GM18873 (cell line): ENCODE results near the gene KIAA0408.
"Not testable (repeated sequence)": the region's sequence is repeated elsewhere in the genome, so short reads cannot be mapped to it uniquely, and the experiment has no call there.

Source experiments
- ATAC-seq: cut with Tn5 transposase; IDR thresholded peaks from one replicate; pipeline ENCODE4 v1.9.1; 2021; ENCODE audit warnings: mild to moderate bottlenecking, moderate library complexity, moderate number of reproducible peaks; ENCODE audit not compliant: unreplicated experiment, low FRiP score

KIAA0408 gene

DNA sequence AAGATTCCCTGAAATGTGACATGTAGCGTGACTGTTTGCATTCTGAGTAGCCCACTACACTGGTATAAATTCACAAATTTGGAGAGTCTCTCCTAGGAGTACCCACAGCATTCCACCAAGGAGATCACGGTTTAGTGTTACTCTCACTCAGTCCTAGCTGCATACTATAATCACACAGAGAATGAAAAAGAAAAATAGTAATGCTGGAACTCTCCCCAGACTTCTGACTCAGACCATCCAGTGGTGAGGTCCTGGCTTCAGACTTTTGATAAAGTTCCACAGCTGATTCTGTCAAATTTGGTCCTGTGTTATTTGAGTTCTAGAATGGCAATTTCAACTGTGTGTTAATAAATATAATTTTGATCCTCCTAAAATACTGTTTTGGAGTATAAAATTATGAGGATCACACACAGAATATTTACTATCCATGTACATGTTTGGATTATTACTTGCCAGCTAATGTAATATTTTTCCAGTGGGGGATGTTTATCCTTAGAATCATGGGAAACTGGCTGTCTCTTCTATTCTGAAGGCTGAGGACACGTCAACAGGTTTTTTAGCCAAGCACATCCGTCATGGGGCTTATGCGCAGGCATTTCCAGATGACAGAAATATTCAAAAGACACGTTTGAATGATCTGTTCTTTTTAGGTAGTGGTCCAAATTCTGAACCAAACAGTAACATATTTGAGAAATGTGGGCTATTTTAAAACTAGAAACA lies 5.1 kb upstream of the KIAA0408 start:
- no peak for ATAC-seq

DNA sequence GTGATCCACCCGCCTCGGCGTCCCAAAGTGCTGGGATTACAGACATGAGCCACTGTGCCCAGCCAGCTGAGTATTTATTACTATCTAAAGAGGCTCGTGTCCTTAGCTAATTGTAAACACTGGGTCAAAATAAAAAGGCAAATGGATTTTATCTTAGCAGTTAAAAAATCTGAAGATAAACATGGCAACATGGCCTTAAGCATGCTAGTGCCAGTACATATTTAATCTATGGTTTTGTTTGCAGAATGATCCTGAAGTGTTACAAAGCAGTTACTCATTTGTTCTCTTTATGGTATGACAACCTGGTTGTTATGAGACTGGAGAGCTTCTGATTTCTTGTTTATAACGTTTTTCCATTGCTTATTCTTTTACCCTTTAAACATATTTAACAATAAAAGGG lies 3.9 kb upstream of the KIAA0408 start:
- no peak for ATAC-seq

DNA sequence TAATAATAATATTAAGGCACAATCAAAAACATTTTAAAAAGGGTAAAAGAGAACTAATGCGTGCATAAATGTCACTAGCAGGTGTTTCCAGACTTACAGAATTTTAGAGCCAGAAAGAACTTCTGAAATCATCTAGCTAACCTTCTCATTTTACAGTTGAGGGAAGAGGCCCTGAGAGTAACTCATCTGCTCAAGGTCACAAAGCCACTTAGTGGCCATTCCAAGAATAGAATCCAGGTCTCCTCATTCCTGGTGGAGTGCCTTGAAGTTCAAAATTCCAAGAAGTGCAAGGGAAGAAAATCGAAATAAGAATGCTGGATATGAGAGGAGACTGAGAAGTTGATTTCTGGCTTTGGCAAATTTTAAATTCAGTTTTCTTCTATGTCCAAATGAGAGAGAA lies 3.2 kb upstream of the KIAA0408 start:
- no peak for ATAC-seq

DNA sequence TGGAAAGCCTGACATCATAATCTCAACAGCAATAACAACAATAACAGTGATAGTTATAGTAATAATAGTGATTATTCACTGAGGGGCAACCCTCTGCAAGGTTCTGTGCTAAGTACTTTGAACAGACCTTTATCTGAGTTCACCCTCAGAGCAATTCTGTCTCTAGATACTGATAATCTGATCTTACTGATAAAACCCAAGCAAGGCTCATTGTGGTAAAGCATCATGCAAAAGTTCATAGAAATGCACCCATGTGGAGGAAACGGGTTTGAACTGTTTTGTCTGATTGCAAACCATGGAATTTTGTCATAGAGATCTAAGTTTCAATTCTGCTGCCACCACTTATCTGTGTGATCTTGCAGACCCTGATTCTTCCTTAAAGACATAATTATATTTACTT lies 1.3 kb upstream of the KIAA0408 start:
- no peak for ATAC-seq

DNA sequence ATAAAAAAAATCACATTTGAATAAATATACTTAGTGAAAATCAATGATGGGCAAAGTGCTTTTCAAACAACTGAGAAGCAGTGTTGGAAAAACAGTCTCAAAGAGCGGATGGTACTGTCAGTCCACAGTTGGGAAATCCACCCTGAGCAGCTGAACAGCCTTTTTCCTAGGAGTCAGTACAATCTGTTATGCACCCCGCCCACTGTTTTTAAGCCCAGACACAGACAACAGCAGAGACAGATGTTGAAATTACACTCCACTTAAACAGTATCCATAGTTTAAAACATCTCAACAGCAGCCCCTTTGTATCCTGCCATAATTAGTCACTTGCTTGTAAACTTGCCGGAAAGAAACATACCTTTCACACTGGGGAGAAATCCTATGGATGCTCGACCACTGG lies 372 bp downstream of the KIAA0408 start:
- ATAC-seq = no peak

DNA sequence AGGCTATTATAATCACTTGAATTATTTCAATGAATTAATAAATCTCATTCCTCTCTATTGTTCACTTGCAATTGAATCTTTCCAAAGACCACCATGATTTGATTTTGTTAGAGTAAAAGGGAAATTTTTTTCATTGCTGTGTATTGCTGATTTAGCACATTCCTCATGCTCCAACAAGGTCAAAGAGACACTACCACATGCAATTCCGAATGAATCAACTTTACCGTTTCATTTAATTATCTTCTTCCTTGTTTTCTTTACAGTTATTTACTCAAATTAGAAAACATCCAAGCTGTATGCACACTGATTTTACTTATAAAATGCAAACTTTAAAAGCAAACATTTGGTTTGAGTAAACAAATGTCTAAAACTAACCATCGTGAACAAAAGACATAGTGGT lies 967 bp downstream of the KIAA0408 start:
- no peak for ATAC-seq

DNA sequence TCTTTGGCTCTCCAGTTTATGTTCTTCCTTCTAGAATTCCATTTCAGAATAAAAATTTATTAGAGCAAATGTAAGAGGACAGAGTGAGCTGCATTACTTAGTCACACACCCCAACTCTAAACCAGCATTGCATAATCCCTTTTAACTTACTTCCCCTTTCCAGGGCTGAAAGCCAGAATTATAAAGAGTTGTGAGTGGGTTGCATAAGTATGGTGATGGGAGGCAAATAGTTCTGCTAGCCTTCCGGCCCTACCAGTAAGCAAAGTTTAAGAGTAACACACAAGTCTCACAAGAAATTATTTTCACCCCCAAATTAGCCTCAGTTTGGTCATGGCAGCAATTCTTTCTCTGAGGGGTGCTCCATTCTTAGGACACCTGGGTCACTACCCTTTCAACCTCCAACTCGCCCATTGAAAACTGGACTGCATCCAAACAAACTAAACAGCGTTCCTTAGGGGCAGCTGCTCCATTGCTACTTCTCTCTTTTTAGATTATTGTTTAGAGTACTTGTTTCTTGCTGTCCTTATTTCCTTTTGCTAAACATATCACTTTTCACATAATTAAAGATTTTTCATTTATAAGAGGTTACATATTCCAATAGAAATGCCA lies 1.6 kb downstream of the KIAA0408 start:
- ATAC-seq = no peak

DNA sequence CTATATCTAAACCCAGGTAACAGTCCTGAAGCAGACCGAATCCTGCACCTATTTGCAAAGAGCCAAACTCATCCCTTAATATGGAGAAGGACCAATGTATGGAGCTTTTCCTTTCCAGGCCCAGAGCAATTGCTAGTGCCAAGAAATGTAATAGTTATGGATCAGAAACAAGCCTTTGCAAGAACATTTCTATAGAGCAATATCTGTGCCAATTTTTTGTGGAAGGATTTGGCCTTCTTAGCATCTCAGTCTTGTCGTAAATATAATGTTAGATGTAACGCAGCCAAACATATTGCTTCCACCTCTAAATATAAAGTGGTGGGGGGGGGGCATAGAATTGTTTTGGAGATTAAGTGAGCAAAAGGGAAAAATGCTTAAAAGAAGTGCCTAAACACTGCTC lies 2.7 kb downstream of the KIAA0408 start:
- no peak for ATAC-seq

DNA sequence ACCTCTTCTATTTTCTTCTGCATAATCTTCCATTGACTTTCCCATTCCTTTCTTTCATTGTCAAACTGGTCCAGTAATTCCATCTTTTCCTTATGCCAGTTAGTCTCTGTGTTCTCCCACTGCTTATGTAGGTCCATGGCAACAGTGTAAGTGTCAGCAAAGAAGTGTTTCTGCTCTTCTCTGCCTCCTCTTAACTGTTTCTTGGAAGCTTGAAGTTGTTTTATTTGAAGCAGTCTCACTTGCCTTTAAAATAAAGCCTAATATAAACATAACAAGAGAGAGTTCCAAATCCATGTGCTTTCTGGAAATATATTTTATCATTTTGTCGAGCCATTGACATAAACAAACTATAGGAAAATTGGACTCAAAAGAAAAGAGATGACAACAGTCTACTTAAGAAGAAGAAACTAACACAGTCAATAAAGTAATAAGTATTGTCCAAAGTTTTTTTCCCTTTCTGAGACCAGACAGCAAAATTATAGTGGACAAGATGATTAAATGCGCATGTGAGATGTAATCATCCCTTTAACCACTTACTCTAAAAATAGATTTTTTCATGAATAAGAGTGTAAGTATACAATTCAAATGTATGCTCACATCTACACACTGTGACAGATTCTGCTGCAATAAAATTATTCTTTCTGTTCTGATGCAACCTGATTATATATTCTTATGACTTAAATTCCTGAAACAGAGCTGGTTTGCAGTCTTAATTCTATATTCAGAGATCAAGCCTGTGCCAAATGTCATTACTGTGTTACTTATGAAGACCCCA lies 5.2 kb downstream of the KIAA0408 start:
- no peak for ATAC-seq

DNA sequence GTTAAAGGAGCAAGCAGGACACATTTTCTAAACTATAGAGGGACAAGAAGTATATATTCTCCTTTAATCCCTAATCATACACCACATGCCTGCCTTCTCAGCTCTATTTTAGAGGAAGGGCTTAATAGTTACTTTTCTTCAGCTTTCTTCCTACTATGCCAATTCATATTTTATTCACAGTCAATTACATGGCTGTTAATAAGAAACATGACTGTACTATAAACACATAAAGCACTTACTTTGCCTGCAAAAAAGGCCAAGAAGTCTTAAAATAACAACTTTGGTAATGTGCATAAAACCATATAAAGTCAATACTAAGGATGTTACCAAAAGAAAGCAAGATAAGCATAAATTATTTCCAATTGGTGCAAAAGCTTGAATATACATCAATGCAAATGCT lies 6.4 kb downstream of the KIAA0408 start:
- no peak for ATAC-seq

DNA sequence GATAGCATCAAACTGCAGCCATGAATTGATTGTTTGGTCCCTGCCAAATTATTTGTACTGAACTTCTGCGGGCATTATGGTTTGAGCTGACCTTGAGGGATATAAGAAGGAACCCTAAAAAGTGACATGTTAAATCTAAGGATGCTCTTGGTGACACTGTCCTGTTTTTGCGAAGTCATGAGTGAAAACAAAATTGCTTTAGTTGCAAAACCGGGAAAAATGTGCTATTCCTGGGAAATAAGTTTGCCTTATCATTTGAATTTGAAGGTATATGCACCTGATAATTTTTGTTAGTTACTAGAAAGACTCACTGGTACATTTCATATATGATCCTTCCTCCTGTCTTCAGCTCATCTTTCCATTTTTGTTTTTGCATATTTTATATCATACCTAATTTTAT lies 7.8 kb downstream of the KIAA0408 start:
- ATAC-seq = no peak

DNA sequence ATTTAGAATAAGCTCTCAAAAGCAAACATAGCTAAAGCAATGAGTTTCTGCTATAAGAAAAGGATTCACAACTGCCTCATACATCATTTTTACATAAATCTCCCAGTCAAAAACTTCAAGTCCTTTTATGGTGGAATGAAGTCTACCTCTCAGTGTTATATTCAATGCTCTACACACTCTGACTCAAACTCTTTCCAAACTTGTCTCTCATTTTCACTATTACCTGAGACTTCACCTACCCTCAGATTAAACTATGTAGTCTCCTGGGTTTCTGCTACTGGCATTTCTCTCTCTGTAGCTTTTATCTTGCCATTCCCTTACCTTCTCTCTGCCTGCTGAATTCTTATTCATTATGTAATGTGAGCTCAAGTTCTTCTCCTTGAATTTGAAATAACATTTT lies 11.4 kb downstream of the KIAA0408 start:
- no peak for ATAC-seq

DNA sequence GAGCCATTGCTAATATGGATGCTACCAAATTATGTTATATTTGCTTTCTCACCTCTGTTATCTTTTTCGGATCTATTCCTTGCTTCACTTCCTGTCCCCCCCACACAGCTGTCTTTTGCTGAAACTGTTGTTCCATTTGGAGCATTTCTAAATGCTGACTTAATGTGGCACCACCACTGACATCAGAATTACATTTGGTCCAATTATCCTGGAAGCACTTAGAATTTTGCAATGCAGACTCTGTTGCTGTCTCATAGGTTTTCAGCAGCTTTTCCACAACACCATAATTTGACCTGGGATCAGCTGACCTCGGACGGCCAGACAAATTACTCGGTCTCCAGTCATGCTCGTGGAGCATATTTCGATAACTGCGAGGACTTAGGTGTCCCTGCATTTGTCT lies 12.8 kb downstream of the KIAA0408 start:
- ATAC-seq = no peak

DNA sequence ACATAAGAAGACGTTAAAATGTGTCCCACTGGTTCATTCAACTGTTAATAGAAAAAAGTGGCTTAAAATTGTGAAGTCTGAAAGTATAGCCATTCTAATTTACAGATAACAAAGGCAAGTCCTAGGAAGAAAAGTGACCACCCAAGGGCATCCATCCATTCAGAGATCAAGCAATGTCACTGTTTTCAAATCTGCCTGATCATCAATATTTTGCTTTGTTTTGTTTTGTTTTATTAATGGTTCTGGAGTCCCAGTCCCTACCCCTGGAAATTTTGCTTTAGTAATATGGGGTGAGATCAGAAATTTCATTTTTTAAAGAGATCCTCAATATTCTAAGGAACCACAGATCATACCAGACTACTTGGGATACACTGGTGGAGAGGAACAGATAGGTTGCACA lies 17.3 kb downstream of the KIAA0408 start:
- no peak for ATAC-seq

DNA sequence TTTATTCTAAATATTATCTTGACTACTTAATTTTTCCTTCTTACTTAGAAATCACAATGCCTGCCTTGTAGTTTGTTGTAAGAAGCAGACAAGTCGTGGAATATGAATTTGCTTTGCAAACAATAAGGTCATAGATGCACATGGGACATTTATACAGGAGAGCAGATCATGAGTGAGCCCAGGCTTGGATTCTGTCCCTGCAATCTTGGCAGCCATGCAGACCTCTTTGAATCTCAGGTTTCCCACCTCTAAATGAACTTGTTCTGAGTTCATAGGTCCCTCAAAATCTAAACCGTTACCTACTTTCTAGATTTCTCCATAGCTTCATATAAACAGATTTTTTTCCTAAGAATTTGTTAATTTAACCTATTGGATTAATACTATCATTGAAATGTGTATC lies 19.5 kb downstream of the KIAA0408 start:
- no peak for ATAC-seq

DNA sequence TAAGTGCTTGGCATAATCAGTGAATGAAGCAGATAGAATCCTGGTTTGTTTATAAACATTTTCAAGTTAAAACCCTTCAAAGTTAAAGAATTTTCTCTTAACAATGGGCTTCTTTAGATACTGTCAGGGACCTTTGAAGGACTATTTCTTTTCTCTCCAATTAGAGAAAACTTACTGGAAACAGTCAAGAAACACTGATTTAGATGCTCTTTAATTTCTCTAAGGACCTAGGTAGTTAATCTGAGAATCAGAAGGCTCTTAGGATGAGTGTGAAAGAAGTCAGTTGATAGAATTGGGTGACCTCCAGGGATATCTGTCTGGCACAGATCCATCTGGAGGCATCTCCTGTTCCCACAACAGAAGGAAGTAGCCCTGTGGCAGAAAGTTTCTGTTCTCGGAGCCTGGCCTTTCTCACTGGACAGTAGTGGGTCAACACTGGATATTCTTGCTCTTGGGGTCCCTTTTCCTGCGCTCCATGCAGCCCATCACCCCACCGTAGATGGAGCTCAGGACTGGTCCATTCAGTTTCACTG lies 22.5 kb downstream of the KIAA0408 start:
- ATAC-seq = no peak

DNA sequence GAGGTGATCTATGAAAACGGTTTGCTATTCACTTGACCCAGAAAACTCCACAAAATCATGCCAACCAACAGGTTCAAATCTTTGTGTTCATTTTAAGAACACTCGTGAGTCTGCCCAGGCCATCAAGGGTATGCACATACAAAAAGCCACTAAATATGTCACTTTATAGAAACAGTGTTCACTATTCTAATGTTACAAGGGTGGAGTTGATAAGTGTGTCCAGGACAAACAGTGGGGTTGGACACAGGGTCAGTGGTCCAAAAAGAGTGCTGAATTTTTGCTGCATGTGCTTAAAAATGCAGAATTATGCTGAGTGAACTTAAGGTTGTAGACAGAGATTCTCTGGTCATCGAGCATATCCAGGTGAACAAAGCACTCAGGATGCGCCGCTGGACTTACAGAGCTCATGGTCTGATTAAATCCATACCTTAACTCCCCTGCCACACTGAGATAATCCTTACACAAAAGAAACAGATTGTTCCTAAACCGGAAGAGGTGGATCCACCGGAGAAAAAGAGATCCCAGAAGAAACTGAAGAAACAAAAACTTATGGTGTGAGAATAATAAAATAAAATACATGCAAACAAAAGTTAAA lies 23.5 kb downstream of the KIAA0408 start:
- ATAC-seq = no peak

DNA sequence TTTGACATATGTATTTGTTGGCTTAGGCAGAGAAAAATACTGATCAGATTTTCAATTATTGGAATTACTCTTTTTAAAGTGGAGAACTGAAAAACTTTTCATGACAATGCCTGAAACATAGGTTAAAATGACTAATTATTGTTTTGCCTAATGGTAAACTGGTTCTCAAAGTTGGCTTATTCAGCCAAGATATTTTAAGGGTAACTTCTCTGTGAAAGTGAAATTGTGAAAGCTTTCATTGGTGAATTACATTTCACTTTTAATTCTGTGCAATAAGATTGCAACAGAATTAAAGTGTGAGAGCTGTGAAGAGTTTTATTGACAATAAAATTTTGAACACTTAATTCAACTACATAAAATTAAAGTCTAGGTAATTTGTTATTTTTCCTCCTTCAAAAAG lies 24.5 kb downstream of the KIAA0408 start:
- no peak for ATAC-seq

DNA sequence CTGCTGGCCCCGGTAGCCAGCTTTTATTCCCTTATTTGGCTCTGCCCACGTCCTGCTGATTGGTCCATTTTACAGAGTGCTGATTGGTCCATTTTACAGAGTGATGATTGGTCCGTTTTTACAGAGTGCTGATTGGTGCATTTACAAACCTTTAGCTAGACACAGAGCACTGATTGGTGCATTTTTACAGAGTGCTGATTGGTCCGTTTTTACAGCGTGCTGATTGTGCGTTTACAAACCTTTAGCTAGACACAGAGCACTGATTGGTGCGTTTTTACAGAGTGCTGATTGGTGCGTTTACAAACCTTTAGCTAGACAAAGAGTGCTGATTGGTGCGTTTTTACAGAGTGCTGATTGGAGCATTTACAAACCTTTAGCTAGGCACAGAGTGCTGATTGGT lies 30.6 kb downstream of the KIAA0408 start:
- ATAC-seq = not testable (repeated sequence)

DNA sequence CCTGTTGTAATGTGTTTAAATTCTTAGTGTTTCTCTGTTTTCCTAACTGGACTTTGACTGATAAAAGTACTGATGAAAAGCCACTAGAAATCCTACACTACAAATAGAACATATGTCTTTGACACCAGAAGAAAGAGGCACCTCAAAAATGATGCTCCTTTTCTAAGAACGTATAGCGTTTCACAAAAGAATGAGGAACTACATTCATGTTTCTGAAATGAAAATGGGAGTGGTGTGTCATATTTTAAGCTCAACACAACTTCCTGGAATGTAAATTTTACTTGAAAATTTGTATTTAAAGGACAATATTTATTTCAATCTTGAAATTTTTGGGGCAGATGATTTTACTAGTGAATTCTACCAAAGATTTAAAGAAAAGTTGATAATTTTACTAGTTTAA lies 35.3 kb downstream of the KIAA0408 start:
- no peak for ATAC-seq

DNA sequence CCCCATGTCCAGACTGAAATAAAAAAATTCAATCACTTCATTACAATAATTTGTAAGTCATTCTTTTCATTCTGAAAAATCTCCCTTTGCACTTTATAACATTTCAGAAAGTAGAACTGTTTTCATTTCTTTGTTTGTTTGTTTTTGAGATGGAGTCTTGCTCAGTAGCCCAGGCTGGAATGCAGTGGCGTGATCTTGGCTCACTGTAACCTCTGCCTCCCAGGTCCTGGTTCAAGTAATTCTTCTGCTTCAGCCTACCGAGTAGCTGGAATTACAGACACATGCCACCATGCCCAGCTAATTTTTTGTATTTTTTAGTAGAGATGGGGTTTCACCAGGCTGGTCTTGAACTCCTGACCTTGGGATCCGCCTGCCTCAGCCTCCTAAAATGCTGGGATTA lies 38.0 kb downstream of the KIAA0408 start:
- ATAC-seq = not testable (repeated sequence)
